WI38 (cell line): ENCODE measurements around the gene C12orf60.

Source experiments
- H3K4me3 ChIP-seq: 2 replicates; pipeline ENCODE4 v1.5.1; 2011; ENCODE audit warnings: low read depth, mild to moderate bottlenecking, control low read depth, low read length
- TF ChIP-seq, protein P1 (sequence below): IDR thresholded peaks from 2 replicates; pipeline ENCODE4 v1.5.1; 2012; ENCODE audit warnings: low read depth, mild to moderate bottlenecking, control low read depth, low read length

C12orf60 gene

DNA sequence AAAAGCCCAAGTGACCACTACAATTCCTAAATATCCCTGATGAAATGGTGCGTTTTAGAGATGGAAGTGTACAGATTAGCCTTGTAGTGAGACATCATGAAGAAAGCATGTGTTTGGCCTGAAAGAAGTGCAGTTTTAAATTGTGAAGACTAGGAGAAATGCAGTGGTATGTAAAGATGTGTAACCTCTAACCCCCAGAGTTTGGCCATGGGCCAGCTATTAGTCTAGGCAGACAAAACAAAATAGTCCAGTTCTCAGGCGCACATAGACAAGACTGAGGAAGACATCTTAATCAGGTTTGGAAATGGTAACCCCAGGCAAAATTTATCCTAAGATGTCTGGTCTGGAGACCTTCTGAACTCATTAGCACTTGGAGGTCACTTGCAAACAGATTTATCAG, 23.6 kb upstream of the C12orf60 start:
- TF ChIP-seq, protein P1, sequence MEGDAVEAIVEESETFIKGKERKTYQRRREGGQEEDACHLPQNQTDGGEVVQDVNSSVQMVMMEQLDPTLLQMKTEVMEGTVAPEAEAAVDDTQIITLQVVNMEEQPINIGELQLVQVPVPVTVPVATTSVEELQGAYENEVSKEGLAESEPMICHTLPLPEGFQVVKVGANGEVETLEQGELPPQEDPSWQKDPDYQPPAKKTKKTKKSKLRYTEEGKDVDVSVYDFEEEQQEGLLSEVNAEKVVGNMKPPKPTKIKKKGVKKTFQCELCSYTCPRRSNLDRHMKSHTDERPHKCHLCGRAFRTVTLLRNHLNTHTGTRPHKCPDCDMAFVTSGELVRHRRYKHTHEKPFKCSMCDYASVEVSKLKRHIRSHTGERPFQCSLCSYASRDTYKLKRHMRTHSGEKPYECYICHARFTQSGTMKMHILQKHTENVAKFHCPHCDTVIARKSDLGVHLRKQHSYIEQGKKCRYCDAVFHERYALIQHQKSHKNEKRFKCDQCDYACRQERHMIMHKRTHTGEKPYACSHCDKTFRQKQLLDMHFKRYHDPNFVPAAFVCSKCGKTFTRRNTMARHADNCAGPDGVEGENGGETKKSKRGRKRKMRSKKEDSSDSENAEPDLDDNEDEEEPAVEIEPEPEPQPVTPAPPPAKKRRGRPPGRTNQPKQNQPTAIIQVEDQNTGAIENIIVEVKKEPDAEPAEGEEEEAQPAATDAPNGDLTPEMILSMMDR = no peak
- no peak overlapping the region for H3K4me3 ChIP-seq

DNA sequence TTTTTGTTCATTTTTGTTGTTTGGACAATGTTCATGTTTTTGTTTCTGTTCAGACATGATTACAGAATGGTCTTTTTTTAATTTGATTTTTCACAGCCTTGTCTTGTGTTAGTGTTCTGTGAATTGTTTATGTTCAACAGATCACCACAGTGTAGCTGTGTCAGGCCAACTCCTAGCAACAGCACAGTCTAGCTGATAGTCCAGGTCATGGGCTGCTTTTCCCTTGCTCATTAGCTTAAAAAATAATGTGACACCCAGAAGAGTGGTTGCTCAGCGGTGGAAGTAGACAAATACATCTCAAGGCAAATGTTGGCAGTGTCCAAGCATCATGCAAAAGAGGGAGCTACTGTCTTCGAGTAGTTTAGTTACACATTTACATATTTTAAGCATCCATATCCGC, 22.6 kb upstream of the C12orf60 start:
- no peak overlapping the region for H3K4me3 ChIP-seq
- TF ChIP-seq, protein P1 = no peak

DNA sequence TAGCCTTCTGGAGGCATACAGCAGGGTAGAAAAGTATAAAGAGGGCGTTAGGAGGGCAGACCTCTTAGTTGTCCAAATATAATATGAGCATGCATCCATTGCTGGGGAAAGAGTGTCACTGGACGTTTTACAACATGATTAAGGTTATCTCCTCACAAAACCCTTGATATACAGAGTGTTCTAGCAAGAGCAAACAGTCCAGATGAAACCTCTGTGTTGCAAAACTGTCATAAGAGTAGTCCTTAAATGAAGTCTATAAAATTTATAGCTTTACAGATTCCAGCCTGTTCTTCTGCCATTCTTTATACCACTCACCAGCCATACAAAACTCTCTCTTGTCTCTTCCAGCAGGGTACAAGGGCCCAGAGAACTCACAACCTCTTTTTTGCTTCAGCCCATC, 21.9 kb upstream of the C12orf60 start:
- H3K4me3 ChIP-seq = no peak overlapping the region
- TF ChIP-seq, protein P1 = no peak

DNA sequence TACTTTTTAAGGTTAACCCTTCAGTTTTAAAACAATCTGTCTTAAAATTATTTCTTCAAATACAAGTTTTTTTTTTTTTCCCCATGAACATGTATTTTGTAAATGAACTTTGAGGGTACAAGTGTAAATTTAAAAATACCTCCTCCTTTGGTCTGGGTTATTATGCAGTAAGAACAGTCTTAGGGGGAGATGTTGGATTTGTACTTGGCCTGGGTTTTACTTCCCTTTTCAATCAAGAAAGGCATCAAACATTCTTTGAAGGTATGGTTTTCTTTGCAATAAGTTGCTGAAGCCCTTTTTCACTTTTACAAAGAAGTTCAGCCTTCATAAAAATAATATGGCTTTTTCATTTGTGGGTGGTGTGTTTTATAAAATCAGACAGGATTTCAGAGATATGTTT, 20.7 kb upstream of the C12orf60 start:
- TF ChIP-seq, protein P1 = no peak

DNA sequence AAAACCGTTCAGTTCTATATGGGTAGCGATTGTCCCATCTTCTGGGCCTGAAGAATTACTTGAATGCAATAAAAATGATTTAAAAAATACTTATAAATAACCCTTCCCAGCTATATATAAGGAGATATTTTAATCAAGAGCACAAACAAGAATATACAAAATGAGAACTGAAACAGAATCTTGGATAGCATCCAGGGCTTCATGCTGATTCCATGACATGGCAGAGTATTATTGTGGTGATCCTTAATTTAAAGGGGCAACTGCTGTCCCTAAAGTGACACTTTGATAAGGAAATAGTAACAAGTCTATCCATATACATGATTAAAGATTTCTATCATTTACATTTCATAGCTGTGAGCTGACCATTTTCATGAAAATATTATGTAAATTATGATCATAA, 19.0 kb upstream of the C12orf60 start:
- H3K4me3 ChIP-seq = no peak overlapping the region

More for the DNA sequence above, 20.7 kb upstream of the C12orf60 start:
- H3K4me3 ChIP-seq = no peak overlapping the region

DNA sequence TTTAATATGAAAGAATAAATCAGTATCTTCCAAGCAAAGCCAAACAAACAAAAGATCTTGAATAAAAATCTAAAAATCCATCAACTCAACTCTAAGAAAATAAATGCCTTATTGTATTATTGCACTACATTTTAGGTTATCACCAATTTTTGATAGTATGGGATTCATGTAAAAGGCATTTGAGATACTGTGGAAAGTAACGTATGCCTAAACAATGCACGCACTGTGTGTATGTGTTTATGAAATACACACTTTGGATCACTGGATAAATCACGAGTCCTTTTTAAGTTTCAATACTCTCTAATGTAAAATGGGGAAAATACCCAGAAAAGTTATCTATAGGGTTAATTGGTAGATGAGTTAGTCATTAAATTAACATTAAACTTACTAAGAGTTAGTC, 17.9 kb upstream of the C12orf60 start:
- TF ChIP-seq, protein P1 = no peak
- H3K4me3 ChIP-seq = no peak overlapping the region

More for the DNA sequence above, 19.0 kb upstream of the C12orf60 start:
- TF ChIP-seq, protein P1 = no peak

DNA sequence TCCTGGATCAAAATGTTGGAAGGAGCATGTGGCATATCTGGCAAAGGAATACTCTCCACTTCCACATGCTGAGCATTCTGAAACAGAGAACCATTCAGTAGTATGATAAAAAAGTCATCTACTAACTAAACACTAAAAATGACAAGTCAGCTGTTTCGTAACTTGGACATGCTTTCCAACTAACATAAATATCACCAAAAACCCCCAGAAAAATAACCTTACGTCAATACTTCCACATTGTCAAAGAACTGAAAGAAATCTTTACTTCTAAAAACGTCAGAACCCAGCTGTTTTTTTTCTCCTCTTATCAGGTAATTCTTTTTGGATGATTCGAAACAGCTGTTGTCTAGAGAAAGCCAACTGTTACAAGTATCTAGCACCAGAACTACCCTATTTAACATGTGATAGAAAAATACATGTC, 8.4 kb upstream of the C12orf60 start:
- H3K4me3 ChIP-seq = no peak overlapping the region
- TF ChIP-seq, protein P1 = no peak
